ENCODE data around the gene CIPC. TPM values are rescaled to one million over a fixed set of nuclear protein-coding genes. Genes with fewer than 3 reads are reported as not detected.

The CIPC gene
- total RNA-seq, 4 donors from 2014 or later = 37.1 to 63.0 (median 46.5) TPM

- H3K27ac ChIP-seq (replicated peaks in 1 of 4) = no peak overlapping the region
- no peak for DNase-seq (ENCODE audit: extremely low spot score)
- TF ChIP-seq POLR2A (IDR thresholded peaks at IDR 0.05; ENCODE audit: low read depth) = no peak
- peaks cover 0 to under 1% (median 0%) of the 10 kb centered on the region in 4 donors for H3K9me3 ChIP-seq
- no peak overlapping the region for H3K4me3 ChIP-seq
- no peaks in the 10 kb centered on the region for H3K36me3 ChIP-seq
- intact Hi-C loops (cut with DNase I) = no loop called here
- peaks cover 0 to 6% (median 2%) of the 10 kb centered on the region in 4 donors for H3K4me1 ChIP-seq
- WGBS = 98% methylated on average over 7 of the region's 12 CpGs
- H3K27me3 ChIP-seq = no peaks in the 10 kb centered on the region
Measured at GRCh38 chr14:77061630-77062257, 36.3 kb upstream of the CIPC start.

GRCh38 chr14:77062261-77062660 lies 35.8 kb upstream of the CIPC start:
- no peaks in the 10 kb centered on the region for H3K27me3 ChIP-seq
- H3K36me3 ChIP-seq = no peaks in the 10 kb centered on the region
- H3K27ac ChIP-seq (replicated peaks in 1 of 4) = no peak overlapping the region
- TF ChIP-seq EP300 (IDR thresholded peaks at IDR 0.05) (no peak), POLR2AphosphoS5 (IDR thresholded peaks at IDR 0.05) (no peak), CTCF (IDR thresholded peaks at IDR 0.05) (no peak), POLR2A (IDR thresholded peaks at IDR 0.05; ENCODE audit: low read depth) (no peak)
- no peaks in the 10 kb centered on the region for H3K9me3 ChIP-seq
- intact Hi-C loops (cut with DNase I) = no loop called here
- DNase-seq (ENCODE audit: extremely low spot score) = no peak
- peaks cover 0 to 10% (median 2%) of the 10 kb centered on the region in 4 donors for H3K4me1 ChIP-seq
- no peak overlapping the region for H3K4me3 ChIP-seq
- 100% methylated on average over 3 of the region's 3 CpGs for WGBS

GRCh38 chr14:77063571-77064171 lies 34.4 kb upstream of the CIPC start:
- 73% methylated on average over 10 of the region's 10 CpGs for WGBS
- peaks cover 11 to 24% (median 12%) of the 10 kb centered on the region in 4 donors for H3K4me1 ChIP-seq
- DNase-seq (ENCODE audit: extremely low spot score) = no peak
- H3K36me3 ChIP-seq = no peaks in the 10 kb centered on the region
- no peaks in the 10 kb centered on the region for H3K27me3 ChIP-seq
- H3K4me3 ChIP-seq = no peak overlapping the region
- intact Hi-C loops (cut with DNase I) = no loop called here
- H3K9me3 ChIP-seq = no peaks in the 10 kb centered on the region
- no peak overlapping the region for H3K27ac ChIP-seq (replicated peaks in 1 of 4)
- TF ChIP-seq POLR2AphosphoS5 (IDR thresholded peaks at IDR 0.05) (no peak), EP300 (IDR thresholded peaks at IDR 0.05) (no peak), CTCF (IDR thresholded peaks at IDR 0.05) (no peak), POLR2A (IDR thresholded peaks at IDR 0.05; ENCODE audit: low read depth) (no peak)

- DNase-seq (ENCODE audit: extremely low spot score) = no peak
- TF ChIP-seq POLR2AphosphoS5 (IDR thresholded peaks at IDR 0.05) = no peak
- TF ChIP-seq POLR2A (IDR thresholded peaks at IDR 0.05; ENCODE audit: low read depth) = no peak
- no peak for TF ChIP-seq CTCF (IDR thresholded peaks at IDR 0.05)
- no peak for TF ChIP-seq EP300 (IDR thresholded peaks at IDR 0.05)
- Histone ChIP-seq H3K36me3 (no peaks in the 10 kb centered on the region), H3K27me3 (no peaks in the 10 kb centered on the region), H3K27ac (replicated peaks in 1 of 4) (no peak overlapping the region), H3K4me1 (peaks cover 8 to 31% (median 14%) of the 10 kb centered on the region in 4 donors), H3K9me3 (no peaks in the 10 kb centered on the region), H3K4me3 (no peak overlapping the region)
- intact Hi-C loops (cut with DNase I) = loop anchor here (5.0 kb wide), 1 partner anchor 152 kb away; no protein-coding TSS in a partner anchor
- WGBS = 86% methylated on average over 8 of the region's 8 CpGs
Measured at GRCh38 chr14:77064521-77065178, 33.4 kb upstream of the CIPC start.

- DNase-seq (ENCODE audit: extremely low spot score) = no peak
- Histone ChIP-seq H3K9me3 (no peaks in the 10 kb centered on the region), H3K4me3 (no peak overlapping the region), H3K4me1 (peaks cover 21 to 41% (median 28%) of the 10 kb centered on the region in 4 donors), H3K27ac (replicated peaks in 1 of 4) (no peak overlapping the region), H3K27me3 (no peaks in the 10 kb centered on the region), H3K36me3 (no peaks in the 10 kb centered on the region)
- no peak for TF ChIP-seq CTCF (IDR thresholded peaks at IDR 0.05)
- no peak for TF ChIP-seq POLR2A (IDR thresholded peaks at IDR 0.05; ENCODE audit: low read depth)
- TF ChIP-seq EP300 (IDR thresholded peaks at IDR 0.05) = no peak
- no peak for TF ChIP-seq POLR2AphosphoS5 (IDR thresholded peaks at IDR 0.05)
- 87% methylated on average over 6 of the region's 6 CpGs for WGBS
- intact Hi-C loops (cut with DNase I) = loop anchor here (5.0 kb wide), 1 partner anchor 154 kb away; no protein-coding TSS in a partner anchor
Measured at GRCh38 chr14:77065851-77066577, 32.0 kb upstream of the CIPC start.

All from esophagus muscularis mucosa (tissue), 4 donors.